NOMO-1 treated with dmso at 0.1 percent for 144 hours (cell line): Measurements from ENCODE around the gene PPP1R37.
A peak's percentile ranks its signal among the peaks of the same experiment; 100 is the strongest.

Experiments used
- DNase-seq: peaks from one replicate; lab custom pipeline; 2025; ENCODE audit not compliant: unreplicated experiment; lab: John Stamatoyannopoulos, UW

Gene PPP1R37

DNA sequence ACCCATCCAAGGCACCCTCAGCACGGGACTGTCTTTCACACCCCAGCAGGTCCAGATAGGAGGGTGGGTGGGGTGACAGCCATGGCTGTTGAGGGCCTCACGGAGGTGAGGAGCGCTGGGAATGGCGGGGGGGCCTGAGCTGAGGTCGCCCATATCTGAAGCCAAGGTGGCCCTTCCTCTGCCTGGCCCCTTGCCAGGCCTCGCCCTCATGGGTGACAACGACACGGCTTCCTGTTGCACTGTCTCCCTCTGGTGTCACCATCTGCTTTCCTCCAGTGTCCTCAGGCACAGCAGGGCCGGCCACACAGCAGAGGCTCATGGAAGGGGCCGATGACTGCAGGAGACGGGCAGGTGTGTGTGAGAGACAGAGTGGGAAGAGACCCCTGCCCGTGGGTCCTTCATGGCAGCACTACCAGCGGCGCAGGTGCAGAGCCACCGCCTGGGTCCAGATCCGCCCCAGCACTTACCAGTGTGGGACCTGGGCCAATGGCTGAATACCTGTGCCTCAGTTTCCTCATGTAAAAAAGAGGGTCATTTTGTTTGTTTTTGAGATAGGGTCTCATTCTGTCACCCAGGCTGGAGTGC lies 75.9 kb downstream of the PPP1R37 start:
- DNase-seq, result no peak

- no peak for DNase-seq
Observed at GRCh38 chr19:45169602-45170001, 76.6 kb downstream of the PPP1R37 start.

GRCh38 chr19:45170146-45171106 lies 77.4 kb downstream of the PPP1R37 start:
- no peak for DNase-seq

GRCh38 chr19:45171211-45171623 lies 78.2 kb downstream of the PPP1R37 start:
- DNase-seq, result no peak

DNA sequence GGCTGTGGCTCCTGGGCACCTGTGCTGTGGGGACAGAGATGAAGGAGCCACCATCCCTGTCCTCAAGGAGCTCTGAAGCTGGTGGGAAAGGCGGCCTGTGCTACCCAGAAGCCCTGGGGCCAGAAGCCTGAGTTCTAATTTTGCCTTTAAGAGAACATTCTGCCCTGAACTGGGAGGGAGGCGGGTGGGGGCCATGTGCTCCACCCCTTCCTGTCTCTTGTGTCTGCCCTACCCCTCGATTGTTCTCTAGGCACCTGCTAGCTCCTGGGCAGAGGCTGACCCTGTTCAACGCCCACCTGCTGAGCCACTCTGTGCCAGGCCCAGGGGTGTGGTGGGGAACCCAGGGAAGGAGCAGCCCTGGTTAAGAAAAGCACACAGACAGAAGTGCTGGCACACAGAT lies 79.2 kb downstream of the PPP1R37 start:
- DNase-seq, result no peak

- DNase-seq, result no peak
Observed at GRCh38 chr19:45172611-45173208, 79.7 kb downstream of the PPP1R37 start.

- no peak for DNase-seq
Observed at GRCh38 chr19:45173816-45174215, 80.8 kb downstream of the PPP1R37 start.

GRCh38 chr19:45175515-45176345 lies 82.8 kb downstream of the PPP1R37 start:
- no peak for DNase-seq

GRCh38 chr19:45177817-45178261 lies 84.9 kb downstream of the PPP1R37 start, which contains the start of gene TRAPPC6A:
Gene TRAPPC6A, minus strand, starts transcription at chr19:45178237. Its CDS starts 19 bp downstream, at chr19:45178218.
- DNase-seq, result peak; percentile 87

DNA sequence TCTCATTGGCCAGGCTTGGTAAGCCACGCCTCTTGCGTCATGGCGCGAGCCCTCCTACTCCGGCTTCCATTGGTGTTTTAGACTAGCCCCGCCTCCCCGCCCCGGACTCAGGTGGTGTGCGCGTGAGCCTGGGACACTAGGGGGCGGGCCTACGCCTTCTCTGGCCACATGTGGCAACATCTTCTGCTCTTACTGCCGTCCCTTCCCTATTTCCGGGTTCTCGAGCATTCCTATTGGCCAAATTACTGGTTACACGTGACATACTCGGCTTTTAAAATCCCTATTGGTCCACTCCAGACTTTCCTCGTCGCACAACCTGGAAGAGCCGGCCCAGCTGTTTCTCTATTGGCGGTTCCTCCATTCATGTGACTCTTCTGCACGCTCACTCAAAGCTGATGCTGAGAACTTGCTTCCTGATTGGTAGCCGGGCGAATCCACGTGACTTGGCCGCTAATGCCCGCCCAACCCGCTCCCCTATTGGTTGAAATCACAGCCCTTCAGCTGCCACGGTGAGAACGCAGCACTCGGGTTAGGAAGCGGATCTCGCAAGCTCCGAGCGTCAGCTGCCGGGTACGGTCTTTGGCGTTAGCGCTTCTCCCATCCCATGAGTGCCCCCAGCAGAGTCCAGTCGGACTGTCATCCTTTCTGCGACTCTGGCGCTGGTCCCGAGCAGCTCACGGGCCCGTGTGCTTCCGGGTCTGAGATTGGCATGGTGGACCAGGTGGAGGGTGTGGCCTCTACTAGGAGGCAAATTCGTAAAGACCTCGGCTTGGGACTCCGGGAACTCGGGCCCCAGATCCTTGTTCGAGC lies 85.5 kb downstream of the PPP1R37 start, which contains the start of gene BLOC1S3:
TSS of gene BLOC1S3 (plus strand) at position 523 of the 810 bp plus-strand sequence. CDS start 513 bp downstream, outside the sequence.
- DNase-seq, result peak; percentile 99

DNA sequence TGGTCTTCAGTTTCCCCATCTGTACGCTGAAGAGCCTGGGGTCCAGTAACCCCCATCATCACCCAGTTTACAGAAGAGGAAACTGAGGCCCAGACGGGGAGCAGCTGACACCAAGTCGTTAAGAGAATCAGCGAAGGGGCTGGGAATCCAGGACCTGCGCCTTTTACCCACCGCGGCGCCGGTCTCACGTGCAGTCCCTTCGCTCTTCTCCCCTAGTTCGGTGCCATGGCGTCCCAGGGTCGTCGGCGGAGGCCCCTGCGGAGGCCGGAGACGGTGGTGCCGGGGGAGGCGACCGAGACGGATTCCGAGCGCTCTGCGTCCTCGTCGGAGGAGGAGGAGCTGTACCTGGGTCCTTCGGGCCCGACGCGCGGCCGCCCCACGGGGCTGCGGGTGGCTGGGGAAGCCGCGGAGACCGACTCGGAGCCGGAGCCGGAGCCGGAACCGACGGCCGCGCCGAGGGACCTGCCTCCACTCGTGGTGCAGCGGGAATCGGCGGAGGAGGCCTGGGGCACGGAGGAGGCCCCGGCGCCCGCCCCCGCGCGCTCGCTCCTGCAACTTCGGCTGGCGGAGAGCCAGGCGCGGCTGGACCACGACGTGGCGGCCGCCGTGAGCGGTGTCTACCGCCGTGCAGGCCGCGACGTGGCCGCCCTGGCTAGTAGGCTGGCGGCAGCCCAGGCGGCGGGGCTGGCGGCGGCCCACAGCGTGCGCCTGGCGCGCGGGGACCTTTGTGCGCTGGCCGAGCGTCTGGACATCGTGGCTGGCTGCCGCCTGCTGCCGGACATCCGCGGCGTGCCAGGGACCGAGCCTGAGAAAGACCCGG lies 86.3 kb downstream of the PPP1R37 start:
- no peak for DNase-seq

DNA sequence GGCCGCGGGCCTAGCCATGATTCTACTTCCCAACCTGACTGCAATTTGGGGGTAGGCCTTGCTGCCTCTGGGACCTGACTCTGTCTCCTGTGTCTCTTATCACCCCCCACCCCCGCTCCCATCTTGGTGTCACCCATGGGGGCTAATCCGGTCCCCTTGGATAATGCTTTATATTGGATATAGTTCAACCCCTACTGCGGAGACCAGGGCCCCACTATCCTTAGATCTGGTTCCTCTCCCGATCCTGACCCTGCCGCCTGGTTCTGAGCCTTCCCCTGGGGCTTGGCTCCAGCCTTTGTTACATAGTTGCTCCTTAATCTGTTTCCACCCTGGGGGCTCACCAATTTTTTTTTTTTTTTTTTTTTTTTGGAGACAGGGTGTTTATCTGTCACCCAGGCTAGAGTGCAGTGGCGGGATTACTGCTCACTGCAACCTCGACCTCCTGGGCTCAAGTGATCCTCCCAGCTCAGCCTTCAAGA lies 87.0 kb downstream of the PPP1R37 start:
- DNase-seq, result no peak

DNA sequence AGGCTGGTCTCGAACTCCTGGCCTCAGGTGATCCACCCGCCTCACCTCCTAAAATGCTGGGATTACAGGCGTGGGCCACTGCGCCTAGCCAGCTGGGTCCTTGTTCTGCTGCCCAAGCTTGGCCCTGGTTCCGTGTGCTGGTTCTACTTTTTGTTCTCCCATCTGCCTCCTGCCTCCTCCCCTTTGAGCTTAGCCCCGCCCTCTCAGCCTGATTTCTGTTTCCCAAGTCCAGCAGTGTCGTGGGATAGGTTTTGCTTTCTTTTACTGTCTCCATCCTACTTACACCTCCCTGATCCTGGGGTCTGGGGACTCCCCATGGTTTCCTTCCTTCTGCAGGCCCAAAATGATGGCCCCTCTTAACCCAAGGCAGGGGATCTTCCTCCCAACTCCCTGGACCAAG lies 88.0 kb downstream of the PPP1R37 start:
- no peak for DNase-seq

DNA sequence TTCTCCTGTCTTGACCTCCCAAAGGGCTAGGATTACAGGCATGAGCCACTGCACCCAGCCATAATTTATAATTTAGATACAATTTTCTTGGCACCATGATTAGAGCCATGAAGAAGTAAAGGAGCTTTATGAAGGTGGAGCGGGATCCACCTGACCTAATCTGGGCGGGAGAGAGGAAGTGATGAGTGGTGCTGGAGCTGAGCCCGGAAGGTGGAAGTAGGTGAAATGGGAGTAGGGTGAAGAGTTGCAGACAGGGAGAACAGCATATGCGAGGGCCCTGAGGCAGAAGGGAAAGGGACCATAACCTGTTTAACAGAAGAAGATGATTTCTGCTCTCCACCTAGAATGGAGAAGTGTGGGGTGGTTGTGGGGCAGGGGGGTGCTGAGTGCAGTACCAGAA lies 89.8 kb downstream of the PPP1R37 start:
- no peak for DNase-seq

DNA sequence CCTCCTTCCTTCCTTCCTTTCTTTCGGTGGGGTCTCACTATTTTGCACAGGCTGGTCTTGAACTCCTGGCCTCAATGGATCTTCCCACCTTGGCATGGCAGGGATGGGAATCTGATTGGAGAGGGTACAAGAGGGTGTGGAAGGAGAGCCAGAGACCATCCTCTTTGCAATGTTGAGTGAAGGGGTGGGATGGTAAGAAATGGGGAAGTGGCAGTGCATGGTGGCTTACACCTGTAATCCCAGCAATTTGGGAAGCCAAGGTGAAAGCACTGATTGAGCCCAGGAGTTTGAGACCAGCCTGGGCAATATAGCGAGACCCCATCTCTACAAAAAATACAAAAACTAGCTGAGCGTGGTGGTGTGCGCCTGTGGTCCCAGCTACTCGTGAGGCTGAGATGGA lies 91.1 kb downstream of the PPP1R37 start:
- DNase-seq, result no peak

DNA sequence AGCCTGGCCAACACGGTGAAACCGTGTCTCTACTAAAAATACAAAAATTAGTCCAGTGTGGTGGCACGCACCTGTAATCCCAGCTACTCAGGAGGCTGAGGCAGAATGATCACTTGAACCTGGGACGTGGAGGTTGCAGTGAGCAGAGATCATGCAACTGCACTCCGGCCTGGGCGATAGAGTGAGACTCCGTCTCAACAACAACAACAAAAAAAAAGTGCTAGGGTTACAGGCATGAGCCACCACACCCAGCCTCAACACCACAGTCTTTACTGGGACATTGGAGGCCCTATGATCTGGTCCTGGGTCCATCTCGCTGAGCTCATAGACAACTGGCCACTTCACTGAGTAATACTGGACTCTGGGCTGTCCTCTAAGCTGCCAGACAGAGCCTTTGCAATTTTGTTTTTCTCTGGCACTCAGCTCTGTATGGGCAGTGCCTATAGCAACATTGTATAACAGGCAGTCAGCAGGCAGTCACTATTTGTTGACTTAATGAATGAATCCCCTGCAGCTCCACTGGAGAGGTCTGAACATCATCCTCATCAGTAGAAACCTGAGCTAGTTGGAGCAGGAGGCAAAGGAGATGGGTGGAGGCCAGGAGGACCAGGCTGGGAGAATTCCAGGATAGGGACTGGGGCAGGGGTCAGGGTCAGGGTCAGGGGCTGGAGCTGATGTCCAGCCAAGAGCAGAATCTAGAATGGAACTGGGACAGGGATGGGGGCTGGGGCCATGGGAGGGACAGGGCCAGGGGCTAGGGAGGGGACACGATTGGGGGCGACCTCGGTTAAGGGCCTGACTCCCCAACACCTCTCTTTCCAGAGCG lies 93.7 kb downstream of the PPP1R37 start:
- DNase-seq, result no peak

DNA sequence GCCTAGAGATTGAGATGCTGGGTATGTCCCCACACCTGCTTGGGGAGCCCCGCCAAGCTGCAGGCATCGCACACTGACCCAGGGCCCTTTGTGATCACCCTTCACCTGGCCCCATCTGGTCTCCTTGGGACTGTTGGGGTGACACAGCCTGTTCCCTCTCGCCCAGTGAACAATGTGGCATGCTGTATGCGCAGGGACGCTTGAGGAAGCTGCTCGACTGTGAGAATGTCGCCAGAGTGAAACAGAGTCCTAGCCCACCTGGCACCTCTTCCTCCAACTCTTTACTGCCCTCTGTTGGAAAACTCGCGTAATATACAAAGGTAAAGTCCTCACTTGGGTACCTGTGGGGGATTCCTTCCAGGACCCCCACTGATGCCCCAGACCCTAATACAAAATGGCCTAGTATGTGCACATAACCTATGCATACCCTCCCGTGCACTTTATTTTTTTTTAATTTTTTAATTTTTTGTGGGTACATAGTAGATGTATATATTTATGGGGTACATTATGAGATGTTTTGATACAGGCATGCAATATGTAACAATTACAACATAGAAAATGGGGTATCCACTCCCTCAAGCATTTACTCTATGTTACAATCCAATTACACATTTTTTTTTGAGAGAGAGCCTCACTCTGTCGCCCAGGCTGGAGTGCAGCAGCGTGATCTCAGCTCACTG lies 94.6 kb downstream of the PPP1R37 start:
- DNase-seq, result no peak
